Chondrocyte (in vitro differentiated cells): ENCODE results near the gene KERA. TPM values are rescaled to one million over a fixed set of nuclear protein-coding genes. Genes with fewer than 3 reads are reported as not detected.

Experiments used
- DNase-seq: peaks from one replicate; pipeline ENCODE4 v3.0.0; 2021; ENCODE audit warnings: mixed read lengths, low spot score
- H3K27ac Mint-ChIP-seq: one replicate; pipeline ENCODE4 v1.8.0; 2021; ENCODE audit warnings: mild to moderate bottlenecking, moderate library complexity, mixed read lengths; ENCODE audit not compliant: unreplicated experiment
- H3K27me3 Mint-ChIP-seq: 2 replicates; pipeline ENCODE4 v1.8.0; 2021; ENCODE audit warnings: low read depth, mixed read lengths
- H3K36me3 Mint-ChIP-seq: 2 replicates; pipeline ENCODE4 v1.8.0; 2021; ENCODE audit warnings: low read depth, mixed read lengths
- H3K4me1 Mint-ChIP-seq: 2 replicates; pipeline ENCODE4 v1.8.0; 2021; ENCODE audit warnings: low read depth, mild to moderate bottlenecking, mixed read lengths
- H3K4me3 Mint-ChIP-seq: one replicate; pipeline ENCODE4 v1.8.0; 2021; ENCODE audit warnings: mild to moderate bottlenecking, moderate library complexity, mixed read lengths; ENCODE audit not compliant: unreplicated experiment
- H3K9me3 Mint-ChIP-seq: 2 replicates; pipeline ENCODE4 v1.8.0; 2021; ENCODE audit warnings: low read depth, mixed read lengths
- long read RNA-seq: library from polyadenylated mRNA; stranded (forward); transcript quantifications from one replicate; pipeline ENCODE4 v2.0.0, GENCODE V29; 2021
- total RNA-seq: library from RNA; stranded (reverse); gene quantifications from 3 replicates; pipeline ENCODE4 v1.2.1, GENCODE V29; 2021
- TF ChIP-seq, protein P1 (sequence below): fragments of 200-600 bp; sonication (generic); IDR thresholded peaks from 2 replicates; pipeline ENCODE4 v1.5.0; 2021; ENCODE audit warnings: antibody characterized with exemption, mild to moderate bottlenecking, moderate library complexity

Gene KERA, protein sequence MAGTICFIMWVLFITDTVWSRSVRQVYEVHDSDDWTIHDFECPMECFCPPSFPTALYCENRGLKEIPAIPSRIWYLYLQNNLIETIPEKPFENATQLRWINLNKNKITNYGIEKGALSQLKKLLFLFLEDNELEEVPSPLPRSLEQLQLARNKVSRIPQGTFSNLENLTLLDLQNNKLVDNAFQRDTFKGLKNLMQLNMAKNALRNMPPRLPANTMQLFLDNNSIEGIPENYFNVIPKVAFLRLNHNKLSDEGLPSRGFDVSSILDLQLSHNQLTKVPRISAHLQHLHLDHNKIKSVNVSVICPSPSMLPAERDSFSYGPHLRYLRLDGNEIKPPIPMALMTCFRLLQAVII
- not detected in 3 replicates for total RNA-seq
- long read RNA-seq: 0 reads

DNA sequence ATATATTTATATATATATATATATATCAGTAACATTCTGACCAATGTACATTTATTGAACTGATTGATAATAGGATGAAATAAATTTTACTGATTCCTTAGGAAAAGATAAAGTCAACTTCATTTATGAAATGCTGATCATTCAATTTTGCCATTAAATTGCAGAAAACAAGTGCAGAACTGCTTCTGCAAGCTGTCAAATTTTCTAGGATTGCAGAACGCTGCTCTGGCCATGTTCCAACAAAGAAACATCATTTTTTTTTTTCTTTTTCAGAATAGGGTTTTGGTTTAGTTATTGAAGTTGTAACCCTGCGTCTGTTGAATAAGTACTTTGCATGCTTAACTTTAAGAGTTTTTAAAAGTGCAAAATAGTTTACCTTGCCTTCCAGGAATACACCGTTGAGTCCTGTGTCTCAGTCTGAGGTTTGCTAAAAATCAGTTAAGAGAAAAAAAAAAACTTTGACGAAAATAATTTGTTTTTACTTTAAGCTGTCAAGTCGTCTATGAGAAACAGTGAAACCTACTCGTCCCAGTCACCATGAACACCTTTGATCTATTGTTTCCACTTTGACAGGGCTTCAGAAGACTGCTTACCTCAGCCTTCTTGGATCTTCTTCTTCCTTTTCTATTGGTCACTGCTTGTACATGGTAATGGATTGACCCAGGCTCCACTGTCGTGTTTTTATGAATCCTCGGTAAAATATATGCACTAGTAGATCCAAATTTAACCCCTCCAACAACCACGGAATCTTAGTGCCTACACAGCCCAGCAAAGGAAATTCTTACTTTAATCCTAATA is at the start of gene KERA:
Gene KERA (minus strand): TSS at position 657 of the 798 bp plus-strand sequence. CDS start 1,743 bp downstream, outside the sequence.
- Mint-ChIP-seq H3K4me3 (no peak within 1 kb of the TSS), H3K4me1 (peaks cover 10% of the 10 kb centered on the region), H3K27me3 (no peaks in the 10 kb centered on the region), H3K27ac (no peak within 1 kb of the TSS), H3K36me3 (no peaks in the 10 kb centered on the region), H3K9me3 (no peaks in the 10 kb centered on the region)
- DNase-seq: no peak
- TF ChIP-seq, protein P1, sequence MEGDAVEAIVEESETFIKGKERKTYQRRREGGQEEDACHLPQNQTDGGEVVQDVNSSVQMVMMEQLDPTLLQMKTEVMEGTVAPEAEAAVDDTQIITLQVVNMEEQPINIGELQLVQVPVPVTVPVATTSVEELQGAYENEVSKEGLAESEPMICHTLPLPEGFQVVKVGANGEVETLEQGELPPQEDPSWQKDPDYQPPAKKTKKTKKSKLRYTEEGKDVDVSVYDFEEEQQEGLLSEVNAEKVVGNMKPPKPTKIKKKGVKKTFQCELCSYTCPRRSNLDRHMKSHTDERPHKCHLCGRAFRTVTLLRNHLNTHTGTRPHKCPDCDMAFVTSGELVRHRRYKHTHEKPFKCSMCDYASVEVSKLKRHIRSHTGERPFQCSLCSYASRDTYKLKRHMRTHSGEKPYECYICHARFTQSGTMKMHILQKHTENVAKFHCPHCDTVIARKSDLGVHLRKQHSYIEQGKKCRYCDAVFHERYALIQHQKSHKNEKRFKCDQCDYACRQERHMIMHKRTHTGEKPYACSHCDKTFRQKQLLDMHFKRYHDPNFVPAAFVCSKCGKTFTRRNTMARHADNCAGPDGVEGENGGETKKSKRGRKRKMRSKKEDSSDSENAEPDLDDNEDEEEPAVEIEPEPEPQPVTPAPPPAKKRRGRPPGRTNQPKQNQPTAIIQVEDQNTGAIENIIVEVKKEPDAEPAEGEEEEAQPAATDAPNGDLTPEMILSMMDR: no peak

- Mint-ChIP-seq H3K36me3 (peaks cover 26% of the 10 kb centered on the region), H3K27me3 (no peaks in the 10 kb centered on the region), H3K4me1 (peaks cover 67% of the 10 kb centered on the region), H3K9me3 (peaks cover 4% of the 10 kb centered on the region), H3K4me3 (peak overlapping the region; percentile 19), H3K27ac (no peak overlapping the region)
- no peak for DNase-seq
- TF ChIP-seq, protein P1: no peak
These were observed 48.5 kb upstream of the KERA start for GRCh38 chr12:91106283-91106682.

- peaks cover 4% of the 10 kb centered on the region for H3K9me3 Mint-ChIP-seq
- H3K4me1 Mint-ChIP-seq: peaks cover 72% of the 10 kb centered on the region
- H3K4me3 Mint-ChIP-seq: peak overlapping the region; percentile 0
- peaks cover 26% of the 10 kb centered on the region for H3K36me3 Mint-ChIP-seq
- TF ChIP-seq, protein P1: no peak
- DNase-seq: no peak
- H3K27ac Mint-ChIP-seq: peak overlapping the region; percentile 1
- no peaks in the 10 kb centered on the region for H3K27me3 Mint-ChIP-seq
These were observed 48.0 kb upstream of the KERA start for GRCh38 chr12:91105807-91106206.

- Mint-ChIP-seq H3K4me3 (no peak overlapping the region), H3K27me3 (no peaks in the 10 kb centered on the region), H3K4me1 (peaks cover 76% of the 10 kb centered on the region), H3K36me3 (peaks cover 26% of the 10 kb centered on the region), H3K27ac (peak overlapping the region; percentile 22), H3K9me3 (peaks cover 4% of the 10 kb centered on the region)
- no peak for DNase-seq
- TF ChIP-seq, protein P1: no peak
These were observed 47.1 kb upstream of the KERA start for GRCh38 chr12:91104812-91105466.

DNA sequence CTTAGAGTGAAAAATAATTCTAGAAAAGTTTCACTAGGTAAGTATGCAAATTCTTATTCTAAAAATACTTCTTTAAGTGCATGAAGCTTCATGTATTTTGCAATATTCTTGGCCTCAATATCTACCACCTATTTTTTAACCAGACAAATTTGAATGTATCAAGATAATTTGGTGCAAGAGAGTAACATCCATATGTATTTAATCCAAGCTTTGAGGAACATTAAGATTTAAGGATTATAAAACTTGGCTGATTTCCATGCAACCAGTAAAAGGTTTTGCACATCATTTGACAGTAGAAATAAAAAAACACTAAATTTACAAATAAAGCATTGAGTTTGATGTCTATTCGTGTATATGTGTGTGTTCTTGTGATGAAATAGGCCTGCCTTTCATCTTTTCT is 45.8 kb upstream of the KERA start:
- Mint-ChIP-seq H3K27ac (no peak overlapping the region), H3K27me3 (no peaks in the 10 kb centered on the region), H3K4me1 (peaks cover 79% of the 10 kb centered on the region), H3K4me3 (no peak overlapping the region), H3K36me3 (peaks cover 26% of the 10 kb centered on the region), H3K9me3 (peaks cover 4% of the 10 kb centered on the region)
- TF ChIP-seq, protein P1: no peak
- DNase-seq: no peak
